ENCODE results near the gene IFTAP. TPM values are rescaled to one million over a fixed set of nuclear protein-coding genes. Genes with fewer than 3 reads are reported as not detected.

The IFTAP gene
- total RNA-seq, 6 experiments from 2014 or later: 5.2 to 11.4 (median 8.6) TPM

- Histone ChIP-seq H3K36me3 (no peaks in the 10 kb centered on the region), H3K9me3 (no peaks in the 10 kb centered on the region), H3K4me3 (no peak overlapping the region), H3K27me3 (peaks cover 0 to 3% of the 10 kb centered on the region in 2 donors), H3K27ac (no peak overlapping the region), H3K4me1 (peaks cover 0 to 7% (median 2%) of the 10 kb centered on the region in 4 donors)
- WGBS (ENCODE audit: insufficient coverage, low coverage, low lambda C conversion rate, missing lambda C conversion rate): 44% methylated on average over 4 of the region's 4 CpGs
- no peak for TF ChIP-seq POLR2A (IDR thresholded peaks at IDR 0.05)
- no peak for TF ChIP-seq CTCF (IDR thresholded peaks at IDR 0.05)
- ATAC-seq (no peak), DNase-seq (no peak)
- intact Hi-C loops (cut with DNase I): no loop called here
Observed at GRCh38 chr11:36590513-36590912, 3.8 kb upstream of the IFTAP start.

GRCh38 chr11:36591433-36591832 lies 2.9 kb upstream of the IFTAP start:
- no peaks in the 10 kb centered on the region for H3K36me3 ChIP-seq
- intact Hi-C loops (cut with DNase I): no loop called here
- H3K27me3 ChIP-seq: peaks cover 0 to 3% of the 10 kb centered on the region in 2 donors
- H3K9me3 ChIP-seq: no peaks in the 10 kb centered on the region
- TF ChIP-seq CTCF (IDR thresholded peaks at IDR 0.05) (no peak), POLR2A (IDR thresholded peaks at IDR 0.05) (no peak)
- ATAC-seq: no peak
- H3K27ac ChIP-seq: no peak overlapping the region
- H3K4me1 ChIP-seq: peaks cover 0 to 8% (median 2%) of the 10 kb centered on the region in 4 donors
- DNase-seq: no peak
- no peak overlapping the region for H3K4me3 ChIP-seq
- 10% methylated on average over 1 of the region's 1 CpG for WGBS (ENCODE audit: insufficient coverage, low coverage, low lambda C conversion rate, missing lambda C conversion rate)

GRCh38 chr11:36596880-36597279 lies 2.6 kb downstream of the IFTAP start:
- no peak for ATAC-seq
- no peak for TF ChIP-seq POLR2A (IDR thresholded peaks at IDR 0.05)
- no peak for TF ChIP-seq CTCF (IDR thresholded peaks at IDR 0.05)
- H3K9me3 ChIP-seq: no peaks in the 10 kb centered on the region

GRCh38 chr11:36598051-36598450 lies 3.7 kb downstream of the IFTAP start, which contains the start of gene RAG2:
TSS of gene RAG2 (minus strand) at chr11:36598236. CDS start at chr11:36594168, 4,068 bp downstream.
- 63% methylated on average over 2 of the region's 2 CpGs for WGBS (ENCODE audit: insufficient coverage, low coverage, low lambda C conversion rate, missing lambda C conversion rate)
- Histone ChIP-seq H3K27ac (no peak within 1 kb of the TSS), H3K4me1 (peaks cover 0 to 8% (median 2%) of the 10 kb centered on the region in 4 donors), H3K27me3 (no peaks in the 10 kb centered on the region), H3K4me3 (no peak within 1 kb of the TSS), H3K9me3 (no peaks in the 10 kb centered on the region), H3K36me3 (no peaks in the 10 kb centered on the region)
- intact Hi-C loops (cut with DNase I): no loop called here
- ATAC-seq (no peak), DNase-seq (no peak)
- TF ChIP-seq POLR2A (IDR thresholded peaks at IDR 0.05) (no peak), CTCF (IDR thresholded peaks at IDR 0.05) (no peak)

More at GRCh38 chr11:36596880-36597279, 2.6 kb downstream of the IFTAP start:
- DNase-seq: no peak
- Histone ChIP-seq H3K27ac (no peak overlapping the region), H3K36me3 (no peaks in the 10 kb centered on the region), H3K27me3 (peaks cover 0 to 3% of the 10 kb centered on the region in 2 donors), H3K4me3 (no peak overlapping the region), H3K4me1 (peaks cover 0 to 8% (median 2%) of the 10 kb centered on the region in 4 donors)
- intact Hi-C loops (cut with DNase I): no loop called here

- ATAC-seq: no peak
- intact Hi-C loops (cut with DNase I): no loop called here
Observed at GRCh38 chr11:36600180-36600579, 5.9 kb downstream of the IFTAP start.

More at GRCh38 chr11:36600180-36600579, 5.9 kb downstream of the IFTAP start:
- H3K4me3 ChIP-seq: no peak overlapping the region
- WGBS (ENCODE audit: insufficient coverage, low coverage, low lambda C conversion rate, missing lambda C conversion rate): 81% methylated on average over 3 of the region's 7 CpGs
- no peaks in the 10 kb centered on the region for H3K27me3 ChIP-seq
- DNase-seq: no peak
- H3K36me3 ChIP-seq: no peaks in the 10 kb centered on the region
- peaks cover 0 to 5% (median 1%) of the 10 kb centered on the region in 4 donors for H3K4me1 ChIP-seq
- H3K9me3 ChIP-seq: no peaks in the 10 kb centered on the region
- TF ChIP-seq POLR2A (IDR thresholded peaks at IDR 0.05): no peak
- no peak for TF ChIP-seq CTCF (IDR thresholded peaks at IDR 0.05)
- H3K27ac ChIP-seq: no peak overlapping the region
